ENCODE results near the gene AKT1S1.

DNA sequence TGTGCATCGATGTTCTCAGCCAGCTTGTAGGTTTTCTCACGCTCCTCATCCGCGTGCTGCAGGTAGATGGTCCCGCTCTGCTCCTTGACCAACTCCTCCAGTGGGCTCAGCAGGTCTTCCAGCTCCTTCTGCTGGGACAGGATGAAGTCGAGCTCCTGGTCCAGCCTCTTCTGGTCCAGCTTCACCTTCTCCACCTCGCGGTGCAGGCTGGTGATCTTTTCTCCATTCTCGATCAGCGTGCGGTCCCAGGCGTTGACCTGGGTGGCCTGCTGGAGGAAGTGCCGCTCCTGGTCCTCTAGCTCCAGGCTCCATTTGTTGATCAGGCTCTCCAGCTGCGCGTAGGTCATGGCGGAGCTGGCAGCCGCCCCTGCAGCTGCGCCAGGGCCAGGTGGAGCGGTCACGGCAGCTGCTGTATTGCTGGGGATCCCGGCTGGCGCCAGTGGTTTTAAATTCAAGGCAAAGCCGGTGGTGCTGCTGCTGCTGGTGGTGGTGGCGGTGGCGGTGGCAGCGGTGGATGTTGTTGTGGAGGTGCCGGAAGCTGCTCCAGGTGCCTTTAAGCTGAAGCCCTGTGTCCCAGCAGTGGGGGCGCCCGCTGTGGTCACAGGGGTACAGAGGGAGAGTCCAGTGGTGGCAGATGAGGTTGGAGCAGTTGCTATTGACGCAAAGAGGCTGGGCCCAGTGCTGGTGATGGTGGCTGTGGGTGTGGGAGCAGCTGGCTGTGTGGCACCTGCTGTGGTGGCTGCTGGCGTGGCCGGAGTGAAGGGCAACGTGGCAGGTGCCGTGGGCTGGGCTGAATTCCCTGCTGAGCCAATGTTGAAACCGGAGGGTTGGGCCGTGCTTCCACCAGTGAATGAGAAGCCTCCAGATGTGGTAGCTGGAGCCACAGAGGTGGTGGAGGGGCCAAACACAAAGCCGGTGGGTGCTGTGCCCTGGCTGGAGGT, 31.6 kb upstream of the AKT1S1 start:
- TF ChIP-seq TCF7L2 (IDR thresholded peaks at IDR 0.05; ENCODE audit: borderline replicate concordance, extremely low read depth, insufficient read depth, insufficient read length) (no peak), EZH2 (IDR thresholded peaks at IDR 0.05) (no peak), POLR2AphosphoS5 (IDR thresholded peaks at IDR 0.05; ENCODE audit: low read depth, low read length) (no peak), CEBPB (IDR thresholded peaks at IDR 0.05; ENCODE audit: low read depth) (no peak), EZH2phosphoT487 (IDR thresholded peaks at IDR 0.05; ENCODE audit: borderline replicate concordance) (no peak), RAD21 (IDR thresholded peaks at IDR 0.05; ENCODE audit: low read depth) (no peak), ELF1 (IDR thresholded peaks at IDR 0.05; ENCODE audit: borderline replicate concordance, low read depth) (no peak), FOSL1 (IDR thresholded peaks at IDR 0.05; ENCODE audit: low read depth) (no peak), ZNF274 (IDR thresholded peaks at IDR 0.05; ENCODE audit: low read depth, low read length) (no peak)
- TF ChIP-seq, protein P1, sequence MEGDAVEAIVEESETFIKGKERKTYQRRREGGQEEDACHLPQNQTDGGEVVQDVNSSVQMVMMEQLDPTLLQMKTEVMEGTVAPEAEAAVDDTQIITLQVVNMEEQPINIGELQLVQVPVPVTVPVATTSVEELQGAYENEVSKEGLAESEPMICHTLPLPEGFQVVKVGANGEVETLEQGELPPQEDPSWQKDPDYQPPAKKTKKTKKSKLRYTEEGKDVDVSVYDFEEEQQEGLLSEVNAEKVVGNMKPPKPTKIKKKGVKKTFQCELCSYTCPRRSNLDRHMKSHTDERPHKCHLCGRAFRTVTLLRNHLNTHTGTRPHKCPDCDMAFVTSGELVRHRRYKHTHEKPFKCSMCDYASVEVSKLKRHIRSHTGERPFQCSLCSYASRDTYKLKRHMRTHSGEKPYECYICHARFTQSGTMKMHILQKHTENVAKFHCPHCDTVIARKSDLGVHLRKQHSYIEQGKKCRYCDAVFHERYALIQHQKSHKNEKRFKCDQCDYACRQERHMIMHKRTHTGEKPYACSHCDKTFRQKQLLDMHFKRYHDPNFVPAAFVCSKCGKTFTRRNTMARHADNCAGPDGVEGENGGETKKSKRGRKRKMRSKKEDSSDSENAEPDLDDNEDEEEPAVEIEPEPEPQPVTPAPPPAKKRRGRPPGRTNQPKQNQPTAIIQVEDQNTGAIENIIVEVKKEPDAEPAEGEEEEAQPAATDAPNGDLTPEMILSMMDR (IDR thresholded peaks at IDR 0.05 in 2 of 3, conservative IDR thresholded peaks at IDR 0.05 in 1 of 3; ENCODE audit: borderline replicate concordance in 1 of 3, insufficient read depth in 1 of 3, low read depth in 2 of 3, low read length in 2 of 3): no peak
- TF ChIP-seq, protein P2, sequence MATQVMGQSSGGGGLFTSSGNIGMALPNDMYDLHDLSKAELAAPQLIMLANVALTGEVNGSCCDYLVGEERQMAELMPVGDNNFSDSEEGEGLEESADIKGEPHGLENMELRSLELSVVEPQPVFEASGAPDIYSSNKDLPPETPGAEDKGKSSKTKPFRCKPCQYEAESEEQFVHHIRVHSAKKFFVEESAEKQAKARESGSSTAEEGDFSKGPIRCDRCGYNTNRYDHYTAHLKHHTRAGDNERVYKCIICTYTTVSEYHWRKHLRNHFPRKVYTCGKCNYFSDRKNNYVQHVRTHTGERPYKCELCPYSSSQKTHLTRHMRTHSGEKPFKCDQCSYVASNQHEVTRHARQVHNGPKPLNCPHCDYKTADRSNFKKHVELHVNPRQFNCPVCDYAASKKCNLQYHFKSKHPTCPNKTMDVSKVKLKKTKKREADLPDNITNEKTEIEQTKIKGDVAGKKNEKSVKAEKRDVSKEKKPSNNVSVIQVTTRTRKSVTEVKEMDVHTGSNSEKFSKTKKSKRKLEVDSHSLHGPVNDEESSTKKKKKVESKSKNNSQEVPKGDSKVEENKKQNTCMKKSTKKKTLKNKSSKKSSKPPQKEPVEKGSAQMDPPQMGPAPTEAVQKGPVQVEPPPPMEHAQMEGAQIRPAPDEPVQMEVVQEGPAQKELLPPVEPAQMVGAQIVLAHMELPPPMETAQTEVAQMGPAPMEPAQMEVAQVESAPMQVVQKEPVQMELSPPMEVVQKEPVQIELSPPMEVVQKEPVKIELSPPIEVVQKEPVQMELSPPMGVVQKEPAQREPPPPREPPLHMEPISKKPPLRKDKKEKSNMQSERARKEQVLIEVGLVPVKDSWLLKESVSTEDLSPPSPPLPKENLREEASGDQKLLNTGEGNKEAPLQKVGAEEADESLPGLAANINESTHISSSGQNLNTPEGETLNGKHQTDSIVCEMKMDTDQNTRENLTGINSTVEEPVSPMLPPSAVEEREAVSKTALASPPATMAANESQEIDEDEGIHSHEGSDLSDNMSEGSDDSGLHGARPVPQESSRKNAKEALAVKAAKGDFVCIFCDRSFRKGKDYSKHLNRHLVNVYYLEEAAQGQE (IDR thresholded peaks at IDR 0.05; ENCODE audit: low read depth): no peak
- TF ChIP-seq, protein P3, sequence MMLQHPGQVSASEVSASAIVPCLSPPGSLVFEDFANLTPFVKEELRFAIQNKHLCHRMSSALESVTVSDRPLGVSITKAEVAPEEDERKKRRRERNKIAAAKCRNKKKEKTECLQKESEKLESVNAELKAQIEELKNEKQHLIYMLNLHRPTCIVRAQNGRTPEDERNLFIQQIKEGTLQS (IDR thresholded peaks at IDR 0.05): no peak
- TF ChIP-seq, protein P4, sequence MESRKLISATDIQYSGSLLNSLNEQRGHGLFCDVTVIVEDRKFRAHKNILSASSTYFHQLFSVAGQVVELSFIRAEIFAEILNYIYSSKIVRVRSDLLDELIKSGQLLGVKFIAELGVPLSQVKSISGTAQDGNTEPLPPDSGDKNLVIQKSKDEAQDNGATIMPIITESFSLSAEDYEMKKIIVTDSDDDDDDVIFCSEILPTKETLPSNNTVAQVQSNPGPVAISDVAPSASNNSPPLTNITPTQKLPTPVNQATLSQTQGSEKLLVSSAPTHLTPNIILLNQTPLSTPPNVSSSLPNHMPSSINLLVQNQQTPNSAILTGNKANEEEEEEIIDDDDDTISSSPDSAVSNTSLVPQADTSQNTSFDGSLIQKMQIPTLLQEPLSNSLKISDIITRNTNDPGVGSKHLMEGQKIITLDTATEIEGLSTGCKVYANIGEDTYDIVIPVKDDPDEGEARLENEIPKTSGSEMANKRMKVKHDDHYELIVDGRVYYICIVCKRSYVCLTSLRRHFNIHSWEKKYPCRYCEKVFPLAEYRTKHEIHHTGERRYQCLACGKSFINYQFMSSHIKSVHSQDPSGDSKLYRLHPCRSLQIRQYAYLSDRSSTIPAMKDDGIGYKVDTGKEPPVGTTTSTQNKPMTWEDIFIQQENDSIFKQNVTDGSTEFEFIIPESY (IDR thresholded peaks at IDR 0.05; ENCODE audit: extremely low read depth, insufficient replicate concordance, low read length): no peak
